GM19023 (cell line): ENCODE results near the gene LRGUK.
"Not testable (repeated sequence)": the region's sequence is repeated elsewhere in the genome, so short reads cannot be mapped to it uniquely, and the experiment has no call there.

Source experiments
- ATAC-seq: cut with Tn5 transposase; IDR thresholded peaks from one replicate; pipeline ENCODE4 v1.9.1; 2021; ENCODE audit warnings: mild to moderate bottlenecking, moderate library complexity; ENCODE audit not compliant: unreplicated experiment

The LRGUK gene

DNA sequence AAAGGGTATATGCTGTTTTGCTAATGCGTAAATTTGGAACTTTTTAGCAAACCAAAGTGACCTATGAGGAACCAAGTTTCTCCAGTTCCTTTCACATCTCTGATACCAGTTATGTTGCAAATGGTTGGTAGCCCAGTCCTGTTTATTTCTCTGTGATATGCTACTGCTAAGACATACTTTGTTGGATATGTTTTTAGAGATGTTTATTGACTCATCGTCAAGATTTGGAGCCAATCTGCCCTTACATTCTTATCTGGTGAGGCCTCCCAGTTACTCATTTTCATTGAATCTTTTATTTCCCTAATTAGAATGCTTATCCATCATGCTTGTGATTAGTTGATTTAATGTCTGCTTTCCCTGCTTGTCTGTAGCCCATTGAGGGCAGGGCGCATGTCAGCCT is 58.9 kb downstream of the LRGUK start:
- ATAC-seq, result no peak

DNA sequence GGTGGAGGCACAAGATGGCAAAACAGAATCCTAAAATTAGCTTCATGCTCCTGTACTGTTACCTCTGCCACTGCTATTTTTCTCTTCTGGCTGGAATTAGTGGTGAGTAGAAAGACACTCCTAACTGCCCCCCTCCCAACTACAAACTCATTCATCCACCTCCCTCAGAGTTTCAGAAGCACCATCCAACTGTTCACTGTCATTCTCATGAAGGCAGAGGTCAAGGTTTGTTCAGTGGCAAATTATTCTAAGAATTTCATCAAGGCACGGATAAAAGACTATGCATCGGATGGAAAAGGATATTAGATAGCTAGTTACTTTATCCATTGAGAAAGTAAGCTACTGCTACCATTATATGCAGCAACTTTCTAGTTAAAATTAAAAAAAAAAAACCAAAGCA is 59.7 kb downstream of the LRGUK start:
- ATAC-seq, result no peak

DNA sequence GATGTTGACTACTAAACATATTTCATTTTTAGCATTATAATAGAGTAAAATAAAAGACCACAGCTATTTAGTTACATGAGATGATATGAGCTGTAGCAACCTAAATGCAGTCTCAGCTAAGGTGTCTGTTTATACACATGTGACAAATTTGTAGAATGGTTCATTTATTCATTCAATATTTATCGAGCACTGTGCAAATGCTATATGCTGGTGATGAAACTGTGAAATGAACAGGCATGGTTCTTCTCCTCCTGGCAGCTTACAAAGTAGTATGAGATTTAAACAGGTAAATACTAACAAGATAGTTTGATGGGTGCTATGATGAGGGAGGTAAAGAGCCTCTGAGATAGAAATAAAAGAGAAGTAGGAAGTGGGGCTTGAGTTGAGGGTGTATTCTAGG is 60.8 kb downstream of the LRGUK start:
- no peak for ATAC-seq

DNA sequence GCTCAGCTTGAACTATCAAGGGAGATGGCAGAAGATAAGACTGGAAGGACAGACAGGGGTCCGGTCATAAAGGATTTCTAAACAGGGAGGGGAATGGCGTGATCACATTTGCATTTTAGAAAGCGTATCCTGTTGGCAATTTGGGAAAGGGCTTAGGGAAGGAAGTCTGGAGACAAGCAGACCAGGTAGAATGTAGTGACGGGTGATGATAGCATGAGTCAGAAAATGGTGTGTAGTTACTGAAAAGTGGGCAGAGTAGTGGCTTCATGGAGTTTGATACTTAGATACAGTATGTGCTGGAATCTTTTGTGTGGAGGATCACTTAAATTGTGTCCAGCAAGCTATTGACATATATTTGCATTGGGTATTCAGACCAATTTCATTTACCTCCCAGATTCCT is 61.2 kb downstream of the LRGUK start:
- no peak for ATAC-seq

DNA sequence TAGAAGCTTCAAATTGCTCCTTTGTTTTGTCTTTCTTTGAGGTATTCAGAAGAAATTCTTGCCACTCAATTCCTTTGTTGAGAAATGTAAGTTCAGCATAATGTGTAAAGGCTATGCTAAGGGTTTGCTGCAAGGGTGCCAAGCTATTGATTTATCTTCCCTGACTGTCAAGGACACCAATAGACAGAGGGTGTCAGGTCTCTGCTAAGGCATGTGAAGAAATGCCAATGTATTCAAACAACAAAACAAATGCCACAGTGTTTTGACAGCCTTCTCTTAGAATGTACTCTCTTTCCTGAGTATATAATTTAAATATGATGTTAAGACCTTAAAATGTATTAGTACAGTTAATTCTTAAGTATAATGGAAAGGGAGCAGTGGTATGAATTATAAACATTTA is 62.4 kb downstream of the LRGUK start:
- ATAC-seq, result no peak

DNA sequence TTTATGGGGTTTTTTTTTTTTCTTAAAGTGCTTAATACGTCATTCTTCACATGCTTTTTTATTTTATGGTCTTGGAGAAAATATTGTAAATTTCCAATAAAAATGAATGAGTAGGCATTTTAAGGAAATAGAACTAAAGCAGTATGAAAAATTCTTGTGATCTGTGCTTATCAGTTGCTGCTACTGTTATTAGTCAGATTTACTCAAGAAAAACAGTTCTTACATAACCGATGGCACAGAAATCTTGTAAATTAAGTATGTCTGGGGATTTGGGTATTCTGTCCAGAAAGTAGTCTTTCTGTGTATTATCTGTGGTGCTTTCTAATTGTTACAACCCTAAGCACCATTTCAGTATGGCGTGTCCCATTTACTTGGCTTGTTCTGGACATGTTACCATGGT is 64.7 kb downstream of the LRGUK start:
- no peak for ATAC-seq

DNA sequence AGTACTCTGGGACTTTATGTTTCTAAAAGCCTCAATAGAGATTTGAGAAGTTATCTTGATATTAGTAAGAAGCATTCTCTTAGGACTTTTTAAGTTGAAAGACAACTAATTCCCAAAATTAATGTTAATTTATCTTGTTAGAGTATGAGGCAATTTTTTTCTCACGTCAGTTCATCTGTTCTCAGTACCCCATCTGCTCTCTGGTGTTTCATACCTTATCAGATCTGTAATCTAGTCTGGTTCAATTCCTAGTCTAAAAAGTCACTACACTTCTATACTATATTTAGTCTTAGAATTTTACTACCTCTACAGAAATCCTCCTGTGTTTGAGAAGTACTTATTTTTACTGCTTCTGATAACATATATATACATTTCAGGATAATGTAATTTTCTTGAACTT is 66.1 kb downstream of the LRGUK start:
- no peak for ATAC-seq

DNA sequence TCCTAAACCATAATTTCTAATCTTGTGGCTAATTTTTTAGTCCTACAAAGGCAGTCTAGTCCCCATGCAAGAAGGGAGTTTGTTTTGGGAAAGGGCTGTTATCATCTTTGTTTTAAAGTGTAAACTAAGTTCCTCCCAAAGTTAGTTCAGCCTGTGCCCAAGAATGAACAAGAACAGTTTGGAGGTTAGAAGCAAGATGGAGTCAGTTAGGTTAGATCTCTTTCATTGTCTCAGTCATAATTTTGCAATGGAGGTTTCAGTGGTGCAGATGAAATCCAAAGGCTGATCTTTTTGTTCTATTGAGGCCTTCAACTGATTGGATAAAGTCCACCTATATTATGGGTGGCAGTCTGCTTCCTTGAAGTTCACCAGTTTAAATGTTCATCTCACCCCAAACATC is 68.1 kb downstream of the LRGUK start:
- no peak for ATAC-seq

DNA sequence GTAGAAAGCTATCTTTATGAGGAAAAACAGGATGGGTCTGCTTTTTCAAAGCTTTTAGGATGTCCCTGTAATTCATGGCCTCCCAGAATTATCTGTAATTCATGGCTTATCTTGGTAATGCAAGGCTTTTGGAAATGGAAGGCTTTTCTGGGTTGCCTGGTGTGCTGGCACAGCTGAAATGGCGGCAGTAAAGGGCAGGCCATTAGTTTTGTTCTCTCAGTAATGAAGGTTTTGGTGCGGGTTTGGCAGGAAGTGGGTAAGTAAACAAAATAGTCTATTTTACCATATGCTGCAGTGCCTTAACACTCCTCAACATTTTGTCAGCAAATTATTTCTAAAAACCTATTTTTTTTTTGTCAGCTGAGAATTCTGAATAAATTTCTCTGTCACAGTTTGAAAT is 69.3 kb downstream of the LRGUK start:
- ATAC-seq, result no peak

DNA sequence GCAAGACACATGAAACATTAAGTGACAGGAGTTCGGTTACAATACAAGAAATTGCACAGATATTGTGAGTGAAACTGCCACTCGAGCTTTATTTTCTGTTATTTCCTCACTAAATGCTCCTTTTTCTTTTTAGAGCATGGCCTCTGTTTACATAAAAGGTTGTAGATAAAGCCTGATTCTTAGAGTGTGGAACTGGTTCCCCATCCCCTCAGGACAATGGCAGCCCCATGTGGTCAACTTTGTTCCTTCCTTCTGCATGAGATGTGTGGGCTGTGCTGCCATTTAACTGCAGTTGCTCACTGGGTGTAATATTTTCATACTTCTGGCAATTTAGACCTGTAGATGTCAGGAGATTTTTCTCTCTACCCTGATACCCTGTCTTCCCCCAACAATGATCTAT is 70.2 kb downstream of the LRGUK start:
- no peak for ATAC-seq

DNA sequence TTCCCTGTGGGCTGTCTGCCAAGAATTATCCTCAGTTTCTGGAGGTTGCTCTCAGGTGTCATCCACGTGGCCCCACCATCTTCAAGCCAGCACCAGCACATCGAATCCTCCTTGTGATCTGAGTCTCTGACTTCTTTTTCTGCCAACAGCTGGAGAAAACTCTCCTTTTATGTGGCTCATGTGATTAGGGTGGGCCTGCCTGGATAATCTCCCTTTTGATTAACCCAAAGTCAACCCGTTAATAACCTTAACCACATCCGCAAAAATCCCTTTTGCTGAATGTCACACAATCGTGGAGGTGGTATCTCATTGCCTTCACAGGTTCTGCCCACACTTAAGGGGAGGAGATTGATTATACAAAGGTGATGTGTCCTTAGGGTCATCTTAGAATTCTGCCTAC is 73.8 kb downstream of the LRGUK start:
- ATAC-seq, result no peak

DNA sequence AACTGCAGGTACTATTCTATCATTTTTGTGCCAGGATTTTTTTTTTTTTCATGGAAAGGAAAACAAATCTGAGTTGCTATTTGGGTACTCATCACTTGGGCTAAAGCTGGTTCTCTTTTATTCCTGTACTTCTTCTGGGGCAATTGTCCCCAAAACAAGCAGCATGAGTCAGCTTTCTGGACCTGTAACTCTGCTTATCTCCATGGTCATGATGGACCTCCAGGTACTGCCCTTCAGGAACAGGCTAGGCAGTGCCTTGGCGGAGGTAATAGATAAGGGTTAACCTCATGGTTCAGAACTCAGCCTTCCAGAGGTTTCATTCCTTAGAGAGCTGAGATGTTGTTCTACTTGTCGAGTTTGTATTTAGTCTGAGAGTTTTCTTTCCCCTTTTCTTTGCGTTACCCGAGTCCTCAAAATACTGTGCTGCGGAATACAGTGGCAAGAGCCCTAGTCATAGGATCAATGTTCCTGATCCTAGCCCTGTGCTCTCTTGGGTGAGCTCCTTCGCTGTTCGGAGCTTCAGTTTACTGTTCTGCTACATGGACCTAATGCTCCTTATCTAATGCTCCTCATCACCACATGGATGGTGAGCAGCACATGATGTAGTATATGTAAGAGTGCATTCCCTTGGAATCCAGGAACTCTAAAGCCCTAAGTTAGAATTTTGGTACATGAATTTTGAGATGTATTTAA is 74.6 kb downstream of the LRGUK start:
- ATAC-seq, result no peak

DNA sequence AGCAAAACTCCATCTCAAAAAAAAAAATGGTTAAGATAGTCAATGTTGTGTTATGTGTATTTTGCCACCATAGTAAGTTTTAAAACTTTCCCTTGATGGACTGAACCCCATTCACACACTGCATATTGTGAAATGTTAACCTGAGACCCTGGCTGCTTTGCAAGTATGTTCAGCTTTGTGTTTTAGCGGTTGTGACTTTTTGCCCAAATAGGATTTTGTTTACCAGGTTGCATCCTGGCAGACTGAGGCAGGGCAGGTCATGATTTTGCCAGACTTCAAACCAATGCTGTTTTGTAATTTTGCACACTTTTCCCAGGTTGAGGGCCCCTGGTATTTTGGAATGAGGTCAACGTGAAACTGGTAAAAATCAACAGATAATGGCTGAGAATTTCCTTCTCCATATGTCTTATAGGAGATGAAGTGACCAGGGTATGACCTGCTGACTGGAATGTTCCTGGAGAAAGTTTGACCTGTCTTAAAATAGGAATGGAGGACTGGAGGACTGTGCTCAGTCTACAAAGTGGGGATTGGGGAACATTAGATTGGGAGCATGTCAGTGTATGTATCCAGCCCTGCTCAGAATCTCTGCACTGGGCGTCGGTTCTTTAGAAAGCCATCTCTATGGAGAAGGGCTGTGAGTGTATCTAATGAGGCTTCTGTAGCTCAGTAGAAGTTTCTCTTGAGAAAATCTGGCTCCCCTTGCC is 76.2 kb downstream of the LRGUK start:
- no peak for ATAC-seq

DNA sequence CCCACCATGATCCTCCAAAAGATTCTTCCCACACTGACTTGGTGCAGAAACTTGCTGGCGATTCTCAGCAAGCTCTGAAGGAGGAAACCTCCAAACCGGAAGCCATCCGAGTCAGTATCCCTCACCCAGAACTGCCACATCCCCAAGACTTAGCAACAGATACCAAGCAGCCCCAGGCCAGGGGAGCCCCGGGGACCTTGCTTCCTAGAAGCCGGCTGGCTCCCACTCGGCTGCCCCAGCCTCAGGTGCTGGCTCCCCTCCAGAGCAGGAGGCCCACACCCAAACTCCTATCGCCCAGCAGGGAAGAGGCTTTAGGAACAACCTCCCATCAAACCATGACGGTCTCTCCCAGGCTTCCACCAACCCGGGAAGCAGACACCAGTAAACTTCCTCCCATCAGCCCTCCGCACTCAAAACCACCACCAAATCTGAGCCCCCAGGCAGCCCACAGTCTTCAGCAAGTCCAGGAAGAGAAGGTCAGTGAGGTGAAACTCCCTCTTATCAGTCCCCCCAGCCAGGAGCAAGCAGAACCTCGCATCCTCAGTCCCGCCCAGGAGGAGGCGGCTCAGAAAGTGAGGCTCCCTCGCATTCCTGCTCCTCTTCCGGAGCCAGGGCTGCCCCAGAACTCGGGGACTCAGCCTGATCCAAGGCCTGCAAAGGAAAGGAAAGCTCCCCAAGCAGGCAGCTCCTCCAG is 82.3 kb downstream of the LRGUK start:
- ATAC-seq, result no peak

DNA sequence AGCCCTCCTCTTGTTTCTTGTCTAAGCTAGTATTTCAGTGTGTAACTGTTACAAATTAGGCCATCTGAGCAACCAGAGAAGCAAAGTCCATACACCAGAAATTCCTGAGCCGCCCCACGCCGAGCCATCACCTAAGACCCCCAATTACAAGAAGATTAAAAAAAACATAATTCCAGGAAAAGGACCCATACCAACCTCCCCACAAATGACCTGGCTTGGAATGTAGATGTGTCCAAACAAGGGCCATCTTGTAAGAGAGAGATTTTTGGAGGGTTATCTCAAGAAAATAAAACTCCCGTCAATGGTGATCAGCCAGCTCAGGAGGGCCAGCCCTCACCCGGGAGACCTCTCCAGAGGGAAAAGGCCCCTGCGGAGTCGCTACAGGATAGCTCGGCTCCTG is 83.1 kb downstream of the LRGUK start:
- ATAC-seq, result no peak

DNA sequence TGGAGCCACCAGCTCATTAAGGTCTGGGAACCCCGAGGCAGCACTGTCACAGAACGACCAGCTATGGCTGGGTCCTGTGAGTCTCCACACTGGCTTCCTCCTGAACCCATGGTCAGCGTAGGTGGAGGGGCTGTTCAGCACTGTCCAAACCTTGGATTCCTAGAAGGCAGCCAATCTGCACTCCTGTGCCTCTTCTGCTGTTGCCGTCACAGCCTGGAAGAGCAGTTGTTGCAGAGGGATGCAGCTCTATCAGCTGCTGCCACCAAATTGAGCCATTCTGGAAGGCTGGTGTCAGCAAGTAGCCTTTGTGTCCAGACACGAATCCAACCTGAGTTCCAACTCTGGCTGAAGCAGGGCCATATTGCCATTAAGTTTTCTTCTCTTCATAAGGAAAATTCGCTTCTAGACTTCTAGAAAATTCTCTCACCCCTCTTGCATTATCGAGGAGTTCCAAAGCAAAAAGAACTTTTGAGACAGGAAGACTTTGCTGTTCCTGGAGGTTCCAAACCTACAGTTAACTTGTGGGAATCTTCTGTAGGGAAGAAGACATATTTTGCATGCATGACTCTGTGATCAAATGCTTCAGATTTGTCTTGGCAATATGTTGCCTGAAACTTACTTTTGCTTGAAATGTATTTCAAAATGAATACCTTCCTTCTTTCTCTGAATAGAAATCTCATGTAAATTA is 84.0 kb downstream of the LRGUK start:
- ATAC-seq, result no peak

DNA sequence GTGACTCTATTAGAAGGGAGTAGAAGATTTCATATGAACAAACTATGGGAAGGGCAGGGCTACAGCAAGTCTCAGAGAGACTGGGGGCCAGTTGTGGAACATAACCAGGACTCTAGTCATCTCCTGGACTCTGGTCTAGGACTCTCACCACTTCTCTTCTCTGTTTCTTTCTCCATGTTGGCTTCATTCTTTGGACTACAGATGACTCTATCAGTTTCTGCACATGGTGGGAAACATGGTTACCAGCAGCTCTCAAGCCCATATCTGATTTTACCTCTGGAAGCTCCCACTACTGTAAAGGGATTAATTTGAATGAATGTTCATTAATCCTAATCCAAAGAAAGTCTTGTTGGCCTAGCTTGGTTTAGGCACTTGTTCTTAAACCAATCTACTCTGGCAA is 84.7 kb downstream of the LRGUK start:
- no peak for ATAC-seq

DNA sequence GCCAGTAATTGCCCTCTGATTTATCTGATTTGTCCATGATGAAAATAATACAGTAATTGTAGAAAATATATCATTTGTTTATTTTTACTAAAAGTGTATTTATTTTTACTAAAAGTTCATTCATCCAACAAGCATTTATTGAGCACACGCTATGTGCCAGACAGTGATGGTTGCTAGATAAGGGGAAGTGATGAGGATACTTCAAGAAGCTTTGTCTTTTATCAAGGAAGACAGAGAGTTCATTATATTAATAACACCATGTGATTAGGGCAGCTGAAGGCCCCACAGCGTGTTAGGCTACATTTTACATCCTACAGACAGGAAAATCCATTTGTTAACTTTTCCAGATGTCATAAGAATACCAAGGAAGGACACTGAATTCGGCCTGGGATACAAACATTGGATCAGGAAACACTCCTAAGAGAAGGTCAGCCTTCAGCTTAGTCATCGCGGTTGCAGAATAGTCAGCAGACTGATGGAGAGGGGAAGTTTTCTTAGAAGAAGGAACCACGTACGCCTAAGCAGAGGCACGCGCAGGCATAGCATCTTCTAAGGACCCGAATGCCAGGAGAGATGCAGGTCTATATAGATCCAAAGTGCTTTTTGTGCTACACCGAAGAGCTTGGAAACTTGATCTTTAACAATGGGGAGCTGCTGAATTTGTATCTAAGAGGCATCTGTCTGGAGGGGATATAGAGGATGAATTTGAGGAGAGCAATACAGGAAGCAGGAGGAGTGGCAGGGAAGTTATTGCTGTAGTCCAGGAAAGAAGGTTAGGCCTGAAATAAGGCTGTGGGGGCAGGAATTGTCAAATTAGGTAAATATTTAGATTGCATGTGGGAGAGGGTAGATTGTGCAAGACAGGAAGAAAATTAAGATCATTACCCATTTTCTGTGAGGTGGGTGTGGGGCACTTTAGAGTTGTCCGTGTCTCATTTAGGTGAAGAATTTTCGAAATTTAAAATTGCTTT is 85.7 kb downstream of the LRGUK start:
- no peak for ATAC-seq

DNA sequence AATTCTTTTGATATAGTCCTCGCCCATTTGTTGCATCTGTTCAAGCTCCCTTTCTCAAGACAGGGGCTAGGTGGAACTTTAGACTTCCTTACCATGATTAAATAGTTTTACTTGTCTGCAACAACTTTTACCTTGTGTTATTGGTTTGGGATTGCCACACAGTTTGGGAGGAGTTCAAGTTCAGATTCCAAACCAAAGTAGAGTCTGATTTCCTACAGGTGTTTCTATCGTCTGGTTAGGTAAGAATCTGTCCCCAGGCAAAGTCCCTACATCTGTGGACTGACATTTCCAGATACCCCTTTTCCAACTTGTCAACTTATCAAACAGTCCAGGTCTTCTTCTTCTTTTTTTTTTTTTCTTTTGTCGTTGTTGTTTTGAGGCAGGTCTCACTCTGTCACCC is 93.1 kb downstream of the LRGUK start:
- no peak for ATAC-seq

DNA sequence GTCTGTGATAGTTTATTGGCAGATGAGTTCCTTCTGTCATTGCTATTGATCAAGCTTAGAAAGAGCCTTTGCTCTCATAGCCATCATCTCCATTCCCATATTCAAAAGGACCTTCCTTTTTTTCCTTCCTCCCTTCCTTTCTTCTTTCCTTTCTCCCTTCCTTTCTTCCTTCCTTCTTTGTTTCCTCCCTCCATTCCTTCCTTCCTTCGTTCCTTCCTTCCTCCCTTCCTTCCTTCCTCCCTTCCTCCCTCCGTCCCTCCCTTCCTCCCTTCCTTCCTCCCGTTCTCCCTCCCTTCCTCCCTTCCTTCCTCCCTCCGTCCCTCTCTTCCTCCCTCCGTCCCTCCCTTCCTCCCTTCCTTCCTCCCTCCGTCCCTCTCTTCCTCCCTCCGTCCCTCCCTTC is 104.2 kb downstream of the LRGUK start:
- not testable (repeated sequence) for ATAC-seq

DNA sequence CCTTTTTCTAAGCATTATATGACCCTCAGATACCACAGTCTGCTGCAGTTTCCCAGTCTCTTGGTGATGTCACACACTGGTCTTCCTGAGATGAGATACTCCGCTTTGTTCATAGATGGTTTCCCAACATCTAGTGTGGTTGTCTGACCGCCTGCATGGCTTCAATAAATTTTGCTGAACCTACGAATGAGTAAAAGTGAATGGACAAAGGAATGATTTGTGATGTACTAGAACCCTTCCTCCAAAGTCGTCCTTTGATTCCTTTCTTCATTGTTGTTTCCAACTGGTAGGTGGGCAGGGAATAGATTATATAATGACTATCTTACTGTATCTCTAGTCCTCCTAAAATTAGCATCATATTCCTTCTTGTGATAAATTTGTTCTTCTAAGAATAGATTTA is 107.1 kb downstream of the LRGUK start:
- no peak for ATAC-seq
